Measurements from ENCODE around the gene TNFRSF1B.

Gene TNFRSF1B

DNA sequence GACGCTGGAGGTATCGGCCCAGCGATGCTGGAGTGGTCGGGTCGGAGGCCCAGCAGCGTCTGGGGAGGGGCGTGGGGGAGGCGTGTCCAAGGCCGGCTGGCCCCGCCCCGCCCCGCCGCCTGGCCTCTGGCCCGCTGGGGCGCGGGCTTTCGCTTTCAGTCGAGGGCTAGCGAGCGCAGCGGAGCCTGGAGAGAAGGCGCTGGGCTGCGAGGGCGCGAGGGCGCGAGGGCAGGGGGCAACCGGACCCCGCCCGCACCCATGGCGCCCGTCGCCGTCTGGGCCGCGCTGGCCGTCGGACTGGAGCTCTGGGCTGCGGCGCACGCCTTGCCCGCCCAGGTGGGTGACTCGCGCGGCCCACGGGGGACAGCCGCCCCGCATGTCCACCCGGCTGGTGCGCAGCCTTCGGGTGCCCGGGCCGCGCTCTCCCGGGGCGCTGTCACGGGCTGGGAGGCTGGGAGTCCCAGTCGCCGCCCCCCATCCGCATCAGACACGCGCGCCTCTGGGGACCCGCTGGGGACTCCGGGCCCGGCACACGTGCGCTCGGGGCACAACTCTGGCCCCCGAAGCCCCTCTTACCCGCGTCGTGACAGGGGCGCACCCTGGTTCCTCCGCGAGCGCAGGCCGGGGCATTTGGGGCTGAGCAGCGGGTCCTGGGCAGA is at the start of gene TNFRSF1B:
TNFRSF1B (plus strand) TSS at position 158 of the 659 bp plus-strand sequence; CDS start at position 259, 101 bp downstream.
- POLR2A ChIA-PET: no interaction called here
- Histone ChIP-seq H3K36me3 (ENCODE audit: control insufficient read depth in 2 of 2, insufficient read depth in 1 of 2, low read length in 2 of 2) (no peaks in the 10 kb centered on the region), H3K9me3 (ENCODE audit: control insufficient read depth, insufficient read depth, low read depth, low read length) (no peaks in the 10 kb centered on the region), H3K4me1 (ENCODE audit: control insufficient read depth, insufficient read depth, low read length) (no peaks in the 10 kb centered on the region), H3K4me3 (ENCODE audit: low read depth, low read length) (no peak within 1 kb of the TSS), H3K27ac (ENCODE audit: extremely low read depth, low read depth, low read length) (no peak within 1 kb of the TSS)
- TF ChIP-seq BCL11B (tag by site-specific recombination; IDR thresholded peaks at IDR 0.05; ENCODE audit: low read depth) (no peak), ZBTB21 (tag by site-specific recombination; IDR thresholded peaks at IDR 0.05) (no peak), KLF10 (tag by site-specific recombination; IDR thresholded peaks at IDR 0.05) (peak; percentile 38; the same call in 1 of the 2 replicates)
- CTCF ChIA-PET: interaction anchor here (1.1 to 1.5 kb wide), 3 partner anchors 41 to 42 kb away, joined by 3 to 5 read pairs (median 3); no protein-coding TSS in a partner anchor

DNA sequence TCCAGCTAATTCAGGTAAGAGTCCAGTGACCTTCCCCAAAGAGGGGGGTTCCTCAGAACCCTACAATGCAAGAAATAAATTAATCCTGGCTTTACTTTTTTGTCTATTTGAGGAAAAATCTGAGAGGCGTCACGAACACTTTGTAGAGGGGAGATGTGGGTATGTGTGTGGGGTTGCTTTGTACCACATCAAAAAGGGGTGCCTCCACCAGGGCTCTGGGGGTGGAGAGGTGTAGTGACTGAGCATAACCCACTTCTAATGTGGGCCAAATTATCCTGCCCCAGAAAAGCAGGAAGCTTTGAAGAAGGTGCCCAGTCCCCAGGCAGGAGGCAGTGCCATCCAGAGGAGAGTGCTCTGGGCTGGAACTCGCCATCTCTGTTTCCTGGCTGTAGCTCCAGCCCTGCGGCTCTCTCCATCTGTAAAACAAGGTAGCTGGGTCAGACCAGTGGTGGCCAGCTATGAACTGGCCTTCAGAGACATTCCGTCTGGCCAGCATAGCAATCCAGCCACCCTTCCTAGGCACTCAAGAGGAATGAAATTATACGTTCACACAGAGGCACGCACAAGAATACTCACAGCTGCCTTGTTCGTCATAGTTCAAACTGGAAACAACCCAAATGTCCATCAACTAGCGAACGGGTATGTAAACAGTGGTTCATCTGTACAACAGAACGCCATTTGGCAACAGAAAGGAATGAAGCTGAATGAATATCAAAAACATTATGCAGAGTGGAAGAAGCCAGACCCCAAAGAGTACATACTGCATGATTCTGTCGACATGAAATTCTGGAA is 45.4 kb upstream of the TNFRSF1B start:
- ChIA-PET POLR2A (no interaction called here), CTCF (interaction anchor here (0.8 to 11.4 kb wide), 8 partner anchors 24 to 130 kb away, joined by 3 to 300 read pairs (median 4); no protein-coding TSS in a partner anchor)
- TF ChIP-seq ZNF155 (tag by site-specific recombination; IDR thresholded peaks at IDR 0.05) (no peak), ZEB2 (tag by site-specific recombination; IDR thresholded peaks at IDR 0.05) (no peak), ZNF76 (tag by site-specific recombination; IDR thresholded peaks at IDR 0.05; ENCODE audit: borderline replicate concordance, low read depth) (no peak), GLI4 (tag by site-specific recombination; IDR thresholded peaks at IDR 0.05) (no peak), ZNF266 (tag by site-specific recombination; IDR thresholded peaks at IDR 0.05; ENCODE audit: low read depth) (no peak), BCL6B (tag by site-specific recombination; IDR thresholded peaks at IDR 0.05) (no peak), ZNF311 (tag by site-specific recombination; IDR thresholded peaks at IDR 0.05; ENCODE audit: borderline replicate concordance) (no peak), ZNF600 (tag by site-specific recombination; IDR thresholded peaks at IDR 0.05) (no peak), ZNF398 (tag by site-specific recombination; IDR thresholded peaks at IDR 0.05) (no peak), ZFP41 (tag by site-specific recombination; IDR thresholded peaks at IDR 0.05; ENCODE audit: borderline replicate concordance) (no peak)
- TF ChIP-seq, protein P1, sequence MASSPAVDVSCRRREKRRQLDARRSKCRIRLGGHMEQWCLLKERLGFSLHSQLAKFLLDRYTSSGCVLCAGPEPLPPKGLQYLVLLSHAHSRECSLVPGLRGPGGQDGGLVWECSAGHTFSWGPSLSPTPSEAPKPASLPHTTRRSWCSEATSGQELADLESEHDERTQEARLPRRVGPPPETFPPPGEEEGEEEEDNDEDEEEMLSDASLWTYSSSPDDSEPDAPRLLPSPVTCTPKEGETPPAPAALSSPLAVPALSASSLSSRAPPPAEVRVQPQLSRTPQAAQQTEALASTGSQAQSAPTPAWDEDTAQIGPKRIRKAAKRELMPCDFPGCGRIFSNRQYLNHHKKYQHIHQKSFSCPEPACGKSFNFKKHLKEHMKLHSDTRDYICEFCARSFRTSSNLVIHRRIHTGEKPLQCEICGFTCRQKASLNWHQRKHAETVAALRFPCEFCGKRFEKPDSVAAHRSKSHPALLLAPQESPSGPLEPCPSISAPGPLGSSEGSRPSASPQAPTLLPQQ (tag by site-specific recombination; IDR thresholded peaks at IDR 0.05): no peak
- Histone ChIP-seq H3K4me3 (ENCODE audit: low read depth, low read length) (no peak overlapping the region), H3K9me3 (ENCODE audit: control insufficient read depth, insufficient read depth, low read depth, low read length) (no peaks in the 10 kb centered on the region), H3K27ac (ENCODE audit: extremely low read depth, low read depth, low read length) (no peak overlapping the region), H3K4me1 (ENCODE audit: control insufficient read depth, insufficient read depth, low read length) (no peaks in the 10 kb centered on the region), H3K36me3 (ENCODE audit: control insufficient read depth in 2 of 2, insufficient read depth in 1 of 2, low read length in 2 of 2) (no peaks in the 10 kb centered on the region)

GRCh38 chr1:12123172-12123571 is 43.6 kb upstream of the TNFRSF1B start:
- Histone ChIP-seq H3K4me1 (ENCODE audit: control insufficient read depth, insufficient read depth, low read length) (no peaks in the 10 kb centered on the region), H3K27ac (ENCODE audit: extremely low read depth, low read depth, low read length) (no peak overlapping the region), H3K36me3 (ENCODE audit: control insufficient read depth in 2 of 2, insufficient read depth in 1 of 2, low read length in 2 of 2) (no peaks in the 10 kb centered on the region), H3K9me3 (ENCODE audit: control insufficient read depth, insufficient read depth, low read depth, low read length) (no peaks in the 10 kb centered on the region), H3K4me3 (ENCODE audit: low read depth, low read length) (no peak overlapping the region)
- ChIA-PET POLR2A (no interaction called here), CTCF (interaction anchor here (0.8 to 11.4 kb wide), 8 partner anchors 16 to 536 kb away, joined by 3 to 300 read pairs (median 4); no protein-coding TSS in a partner anchor)
- TF ChIP-seq ZNF544 (tag by site-specific recombination; IDR thresholded peaks at IDR 0.05) (no peak), TCF7L2 (IDR thresholded peaks at IDR 0.05; ENCODE audit: borderline replicate concordance, low read depth, low read length) (no peak), ZNF624 (tag by site-specific recombination; IDR thresholded peaks at IDR 0.05) (no peak), ZBTB48 (tag by site-specific recombination; IDR thresholded peaks at IDR 0.05) (no peak)

All from HEK293 (cell line).